Brain microvascular endothelial cell (primary cell): Measurements from ENCODE around the gene MPHOSPH9.

Experiments
- DNase-seq: peaks from one replicate; pipeline ENCODE4 v3.0.0-alpha.2; 2020
- H3K27ac ChIP-seq: fragments of 250-450 bp; sonication (Bioruptor Pico); 2 replicates; pipeline ENCODE4 v1.5.1; 2020; ENCODE audit warnings: mild to moderate bottlenecking, moderate library complexity
- H3K27me3 ChIP-seq: fragments of 250-450 bp; sonication (Bioruptor Pico); replicated peaks from 2 replicates; pipeline ENCODE4 v1.5.1; 2020; ENCODE audit warnings: mild to moderate bottlenecking
- H3K36me3 ChIP-seq: fragments of 250-450 bp; sonication (Bioruptor Pico); replicated peaks from 2 replicates; pipeline ENCODE4 v1.5.1; 2020; ENCODE audit warnings: mild to moderate bottlenecking
- H3K4me3 ChIP-seq: 2 replicates; pipeline ENCODE4 v1.5.1; 2011; ENCODE audit warnings: low read depth, mild to moderate bottlenecking, control low read depth, low read length, moderate library complexity
- CTCF ChIP-seq: IDR thresholded peaks from 2 replicates; pipeline ENCODE4 v1.5.1; 2011; ENCODE audit warnings: low read depth, mild to moderate bottlenecking, moderate library complexity, low read length, control low read depth, inconsistent platforms; ENCODE audit errors: missing control alignments
- in situ Hi-C: cut with HindIII; loops from 2 replicates; pipeline ENCODE4 v1.10.0; 2017; ENCODE audit warnings: low sequenced_read_pairs, low pct_ligation_motif_present

The MPHOSPH9 gene

GRCh38 chr12:123187637-123188036 lies 45.3 kb downstream of the MPHOSPH9 start:
- H3K27ac ChIP-seq: no peak overlapping the region
- H3K36me3 ChIP-seq: peaks cover 7% of the 10 kb centered on the region
- H3K27me3 ChIP-seq: no peaks in the 10 kb centered on the region
- no peak for DNase-seq
- no peak for TF ChIP-seq CTCF
- no peak overlapping the region for H3K4me3 ChIP-seq
- in situ Hi-C loops: no loop called here

GRCh38 chr12:123180171-123180570 lies 52.8 kb downstream of the MPHOSPH9 start:
- no peak for TF ChIP-seq CTCF
- in situ Hi-C loops: no loop called here

GRCh38 chr12:123171967-123172366 lies 61.0 kb downstream of the MPHOSPH9 start:
- H3K27me3 ChIP-seq: no peaks in the 10 kb centered on the region
- no peak overlapping the region for H3K27ac ChIP-seq
- peaks cover 8% of the 10 kb centered on the region for H3K36me3 ChIP-seq
- in situ Hi-C loops: no loop called here
- TF ChIP-seq CTCF: no peak
- DNase-seq: no peak
- H3K4me3 ChIP-seq: no peak overlapping the region

More at GRCh38 chr12:123180171-123180570, 52.8 kb downstream of the MPHOSPH9 start:
- H3K36me3 ChIP-seq: peaks cover 7% of the 10 kb centered on the region
- DNase-seq: no peak
- H3K4me3 ChIP-seq: no peak overlapping the region
- H3K27me3 ChIP-seq: no peaks in the 10 kb centered on the region
- no peak overlapping the region for H3K27ac ChIP-seq

- TF ChIP-seq CTCF: no peak
- no peak overlapping the region for H3K27ac ChIP-seq
- no peak for DNase-seq
- peaks cover 8% of the 10 kb centered on the region for H3K36me3 ChIP-seq
- in situ Hi-C loops: no loop called here
- no peak overlapping the region for H3K4me3 ChIP-seq
- no peaks in the 10 kb centered on the region for H3K27me3 ChIP-seq
These were observed 65.6 kb downstream of the MPHOSPH9 start for GRCh38 chr12:123167329-123167728.

GRCh38 chr12:123165537-123165936 lies 67.4 kb downstream of the MPHOSPH9 start:
- DNase-seq: no peak
- in situ Hi-C loops: no loop called here
- H3K4me3 ChIP-seq: no peak overlapping the region
- no peak overlapping the region for H3K27ac ChIP-seq
- no peaks in the 10 kb centered on the region for H3K27me3 ChIP-seq
- TF ChIP-seq CTCF: no peak
- H3K36me3 ChIP-seq: peaks cover 8% of the 10 kb centered on the region

- in situ Hi-C loops: no loop called here
- Histone ChIP-seq H3K36me3 (peaks cover 8% of the 10 kb centered on the region), H3K4me3 (no peak overlapping the region), H3K27ac (no peak overlapping the region), H3K27me3 (no peaks in the 10 kb centered on the region)
- DNase-seq: no peak
- no peak for TF ChIP-seq CTCF
These were observed 68.2 kb downstream of the MPHOSPH9 start for GRCh38 chr12:123164710-123165261.
